ENCODE measurements around the gene HYAL2. TPM values are rescaled to one million over a fixed set of nuclear protein-coding genes. Genes with fewer than 3 reads are reported as not detected.

HYAL2 gene
- total and polyA plus RNA-seq, 9 of the 15 experiments (the other 6 are each of a cell fraction or from before 2014, with no cell fraction given), result 0.36 to 22.7 (median 11.4) TPM; not detected in 1

DNA sequence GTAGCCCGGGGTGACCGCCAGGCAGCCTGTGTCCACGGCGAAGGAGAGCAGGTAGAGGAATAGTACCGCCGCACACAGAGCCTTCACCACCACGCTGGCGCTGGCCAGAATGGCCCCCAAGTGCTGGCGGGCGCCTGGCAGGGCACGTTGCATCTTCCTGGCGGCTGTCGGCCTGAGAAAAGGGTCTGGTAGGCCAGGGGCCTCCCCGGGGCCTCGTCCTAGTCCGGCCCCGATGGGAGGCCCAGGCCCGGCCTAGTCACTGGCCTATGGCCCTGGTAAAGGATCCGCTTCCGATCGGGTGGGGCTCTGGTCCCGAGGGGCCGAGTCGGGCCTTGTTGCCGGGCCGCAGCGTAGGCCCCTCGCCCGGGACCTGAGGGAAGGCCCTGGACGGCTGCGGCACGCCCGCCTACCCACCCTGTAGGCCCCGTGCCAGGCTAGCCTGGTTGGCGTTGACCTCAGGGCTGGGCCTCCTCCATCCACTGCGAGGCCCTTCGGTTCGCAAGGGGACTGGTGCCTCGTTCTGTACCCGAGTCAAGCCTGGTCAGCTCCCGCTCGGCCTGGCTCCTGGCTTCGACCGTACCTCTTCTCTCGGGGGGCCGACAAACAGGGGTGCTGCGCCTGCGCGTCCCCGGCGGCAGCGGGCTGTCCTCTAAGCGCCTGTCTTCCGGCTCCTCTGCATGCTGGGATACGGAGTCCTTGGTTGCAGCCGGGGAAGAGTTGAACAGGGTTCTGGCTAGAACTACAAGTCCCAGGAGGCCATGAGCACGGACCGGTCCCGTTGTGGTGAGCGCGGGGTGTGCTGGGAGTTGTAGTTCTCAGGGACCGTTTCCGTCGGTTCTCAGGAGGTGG, 36.6 kb upstream of the HYAL2 start, which contains the start of gene TMEM115 (continued):
- TF ChIP-seq NCOR1 (IDR thresholded peaks at IDR 0.05) (no peak), ZEB2 (IDR thresholded peaks at IDR 0.05) (no peak), GTF2E2 (tag; IDR thresholded peaks at IDR 0.05) (no peak), ZBTB7A (IDR thresholded peaks at IDR 0.05; ENCODE audit: borderline replicate concordance, control insufficient read depth, low read depth, low read length) (0 out of 2 replicates have a peak, but pooled peaks have one; percentile 19), HDAC6 (IDR thresholded peaks at IDR 0.05; ENCODE audit: low read depth, low read length) (no peak), FOSL1 (tag; conservative IDR thresholded peaks at IDR 0.05) (no peak), SMARCE1 (IDR thresholded peaks at IDR 0.05) (no peak), REST (IDR thresholded peaks at IDR 0.05; ENCODE audit: borderline replicate concordance) (no peak), REST (CRISPR knock-in tag; IDR thresholded peaks at IDR 0.05; ENCODE audit: low read depth) (no peak), ZNF263 (CRISPR knock-in tag; IDR thresholded peaks at IDR 0.05; ENCODE audit: borderline replicate concordance) (no peak), EZH2 (IDR thresholded peaks at IDR 0.05; ENCODE audit: borderline replicate concordance, low read depth, low read length) (no peak), NBN (IDR thresholded peaks at IDR 0.05; ENCODE audit: low read depth) (no peak), E2F4 (CRISPR knock-in tag; IDR thresholded peaks at IDR 0.05; ENCODE audit: low read depth) (no peak), PTTG1 (tag; IDR thresholded peaks at IDR 0.05; ENCODE audit: low read depth) (no peak), ZNF197 (CRISPR knock-in tag; IDR thresholded peaks at IDR 0.05; ENCODE audit: low read depth) (peak; percentile 80)
- TF ChIP-seq, protein P1, sequence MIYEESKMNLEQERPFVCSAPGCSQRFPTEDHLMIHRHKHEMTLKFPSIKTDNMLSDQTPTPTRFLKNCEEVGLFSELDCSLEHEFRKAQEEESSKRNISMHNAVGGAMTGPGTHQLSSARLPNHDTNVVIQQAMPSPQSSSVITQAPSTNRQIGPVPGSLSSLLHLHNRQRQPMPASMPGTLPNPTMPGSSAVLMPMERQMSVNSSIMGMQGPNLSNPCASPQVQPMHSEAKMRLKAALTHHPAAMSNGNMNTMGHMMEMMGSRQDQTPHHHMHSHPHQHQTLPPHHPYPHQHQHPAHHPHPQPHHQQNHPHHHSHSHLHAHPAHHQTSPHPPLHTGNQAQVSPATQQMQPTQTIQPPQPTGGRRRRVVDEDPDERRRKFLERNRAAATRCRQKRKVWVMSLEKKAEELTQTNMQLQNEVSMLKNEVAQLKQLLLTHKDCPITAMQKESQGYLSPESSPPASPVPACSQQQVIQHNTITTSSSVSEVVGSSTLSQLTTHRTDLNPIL (CRISPR knock-in tag; IDR thresholded peaks at IDR 0.05), result no peak
